NB4 (cell line): ENCODE data around the gene CHAF1A.

Source experiments
- CTCF ChIP-seq: IDR thresholded peaks from one replicate; pipeline ENCODE4 v1.5.1; 2012; ENCODE audit warnings: low read depth, low read length
- MAX ChIP-seq: IDR thresholded peaks from 2 replicates; pipeline ENCODE4 v1.6.1; 2011; ENCODE audit warnings: low read depth, low read length
- POLR2A ChIP-seq: IDR thresholded peaks from 2 replicates; pipeline ENCODE4 v1.6.1; 2011; ENCODE audit warnings: mild to moderate bottlenecking; ENCODE audit not compliant: insufficient read length; ENCODE audit errors: extremely low read depth

- no peak for TF ChIP-seq POLR2A
- TF ChIP-seq CTCF: no peak
- TF ChIP-seq MAX: no peak
Measured at GRCh38 chr19:4423416-4424126, 21.1 kb downstream of the CHAF1A start.
